Gastrocnemius medialis (tissue), 4 donors: ENCODE results near the gene MEIOB.

Experiments used
- POLR2A ChIP-seq, 2 donors: fragments of 450-650 bp; IDR thresholded peaks; one replicate each; pipeline ENCODE4 v1.6.1; 2017; ENCODE audit warnings: antibody characterized with exemption in 2 of 2, mild to moderate bottlenecking in 2 of 2, moderate library complexity in 2 of 2
- TF ChIP-seq, protein P1 (sequence below), 5 experiments: fragments of 450-650 bp in 3 of 5; fragments of 200-600 bp in 2 of 5; sonication (generic) in 2 of 5; IDR thresholded peaks in 4 of 5; conservative IDR thresholded peaks in 1 of 5; 1 replicate in 4 of 5; 2 replicates in 1 of 5; pipeline ENCODE4 v1.5.1; 2016 to 2019; ENCODE audit warnings: antibody characterized with exemption in 5 of 5, mild to moderate bottlenecking in 3 of 5, moderate library complexity in 3 of 5

DNA sequence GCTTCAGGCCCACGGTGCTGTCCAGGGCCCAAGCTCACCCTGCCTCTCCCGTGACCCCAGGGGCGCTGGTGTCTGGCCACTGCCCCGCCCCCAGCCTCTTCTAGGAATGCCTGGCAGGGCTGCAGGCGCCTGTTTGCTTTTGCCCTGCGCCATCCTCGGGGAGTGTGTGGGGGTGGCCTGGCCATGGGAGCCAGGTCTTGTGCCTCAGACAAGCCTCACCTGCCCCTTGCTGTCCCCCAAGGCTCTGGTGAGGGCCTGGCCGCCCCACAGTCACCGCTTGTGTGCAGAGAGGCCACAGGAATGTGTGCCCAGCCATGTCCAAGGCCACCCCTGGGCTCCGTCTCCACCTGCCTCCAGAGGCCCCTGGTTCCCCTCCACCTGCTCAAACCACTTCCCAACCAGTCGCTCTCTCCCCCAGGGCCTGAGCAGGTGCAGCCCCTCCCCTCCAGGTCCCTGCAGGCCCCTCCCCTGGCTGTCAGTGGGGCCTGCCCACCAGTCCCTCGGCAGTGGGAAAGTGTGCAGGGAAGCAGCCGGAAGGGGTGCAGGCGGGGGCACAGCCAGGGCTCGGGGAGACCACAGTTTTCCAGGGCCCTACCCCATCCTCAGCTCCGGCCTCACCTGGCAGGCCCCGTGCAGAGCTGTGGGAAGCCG is 77.6 kb downstream of the MEIOB start:
- TF ChIP-seq, protein P1, sequence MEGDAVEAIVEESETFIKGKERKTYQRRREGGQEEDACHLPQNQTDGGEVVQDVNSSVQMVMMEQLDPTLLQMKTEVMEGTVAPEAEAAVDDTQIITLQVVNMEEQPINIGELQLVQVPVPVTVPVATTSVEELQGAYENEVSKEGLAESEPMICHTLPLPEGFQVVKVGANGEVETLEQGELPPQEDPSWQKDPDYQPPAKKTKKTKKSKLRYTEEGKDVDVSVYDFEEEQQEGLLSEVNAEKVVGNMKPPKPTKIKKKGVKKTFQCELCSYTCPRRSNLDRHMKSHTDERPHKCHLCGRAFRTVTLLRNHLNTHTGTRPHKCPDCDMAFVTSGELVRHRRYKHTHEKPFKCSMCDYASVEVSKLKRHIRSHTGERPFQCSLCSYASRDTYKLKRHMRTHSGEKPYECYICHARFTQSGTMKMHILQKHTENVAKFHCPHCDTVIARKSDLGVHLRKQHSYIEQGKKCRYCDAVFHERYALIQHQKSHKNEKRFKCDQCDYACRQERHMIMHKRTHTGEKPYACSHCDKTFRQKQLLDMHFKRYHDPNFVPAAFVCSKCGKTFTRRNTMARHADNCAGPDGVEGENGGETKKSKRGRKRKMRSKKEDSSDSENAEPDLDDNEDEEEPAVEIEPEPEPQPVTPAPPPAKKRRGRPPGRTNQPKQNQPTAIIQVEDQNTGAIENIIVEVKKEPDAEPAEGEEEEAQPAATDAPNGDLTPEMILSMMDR (IDR thresholded peaks at IDR 0.05 in 4 of 5, conservative IDR thresholded peaks at IDR 0.05 in 1 of 5), result no peak
- TF ChIP-seq POLR2A (IDR thresholded peaks at IDR 0.05), result no peak
